Stomach (tissue), 4 donors: ENCODE measurements around the gene EIPR1.

Experiments
- POLR2A ChIP-seq, 4 donors: fragments of 450-650 bp; IDR thresholded peaks; one replicate each; pipeline ENCODE4 v1.6.1; 2016; ENCODE audit warnings: antibody characterized with exemption in 4 of 4, control low read depth in 2 of 4, mild to moderate bottlenecking in 1 of 4, moderate library complexity in 1 of 4
- POLR2AphosphoS5 ChIP-seq, 3 donors: sonication (generic); formaldehyde crosslinking; IDR thresholded peaks; one replicate each; pipeline ENCODE4 v1.6.1; 2016; ENCODE audit warnings: antibody characterized with exemption in 3 of 3

- TF ChIP-seq POLR2A (IDR thresholded peaks at IDR 0.05): no peak
- TF ChIP-seq POLR2AphosphoS5 (IDR thresholded peaks at IDR 0.05): no peak
Measured at GRCh38 chr2:3184167-3184566, 193.5 kb downstream of the EIPR1 start.
